Spleen (tissue), 7 donors: ENCODE results near the gene SMCO1.

ENCODE experiments used
- CTCF ChIP-seq, 11 experiments: fragments of 200-600 bp in 7 of 11; fragments of 450-650 bp in 4 of 11; sonication (generic) in 4 of 11; IDR thresholded peaks in 8 of 11; conservative IDR thresholded peaks in 3 of 11; 1 replicate in 7 of 11; 2 replicates in 4 of 11; pipeline versions ENCODE4 v1.4.0 to v1.8.0; 2016 to 2021; ENCODE audit warnings: antibody characterized with exemption in 11 of 11, inconsistent platforms in 4 of 11, mild to moderate bottlenecking in 1 of 11
- POLR2A ChIP-seq, 3 donors: fragments of 450-650 bp; IDR thresholded peaks; one replicate each; pipeline ENCODE4 v1.5.1; 2017; ENCODE audit warnings: antibody characterized with exemption in 3 of 3, mild to moderate bottlenecking in 1 of 3
- POLR2AphosphoS5 ChIP-seq, 3 donors: sonication (generic); formaldehyde crosslinking; IDR thresholded peaks; one replicate each; pipeline ENCODE4 v1.5.1; 2017; ENCODE audit warnings: antibody characterized with exemption in 3 of 3
- donor health status: DM: no; HTN: no; CAD: no; lungs with moderate emphysema.
- donor health status: DM: no; HTN: no; CAD: no.
- donor health status: DM: no; HTN: no; CAD: no.

GRCh38 chr3:196558476-196558875 is 43.3 kb upstream of the SMCO1 start:
- TF ChIP-seq CTCF (IDR thresholded peaks at IDR 0.05 in 8 of 11, conservative IDR thresholded peaks at IDR 0.05 in 3 of 11) (no peak), POLR2AphosphoS5 (IDR thresholded peaks at IDR 0.05) (no peak), POLR2A (IDR thresholded peaks at IDR 0.05) (no peak)
